Suprapubic skin (tissue), 4 donors: ENCODE results near the gene RAD9A. TPM values are rescaled to one million over a fixed set of nuclear protein-coding genes. Genes with fewer than 3 reads are reported as not detected.
A peak's percentile ranks its signal among the peaks of the same experiment; 100 is the strongest.

Experiments
- DNase-seq, 2 donors: peaks; one replicate each; pipeline ENCODE4 v3.0.0-alpha.2; 2019; ENCODE audit warnings: low spot score in 2 of 2
- H3K27ac ChIP-seq: fragments of 200-600 bp; sonication (generic); one replicate; pipeline ENCODE4 v1.5.1; 2019
- H3K27me3 ChIP-seq: fragments of 200-600 bp; sonication (generic); one replicate; pipeline ENCODE4 v1.5.1; 2019
- H3K36me3 ChIP-seq: fragments of 200-600 bp; sonication (generic); one replicate; pipeline ENCODE4 v1.5.1; 2019
- H3K4me1 ChIP-seq: fragments of 200-600 bp; sonication (generic); one replicate; pipeline ENCODE4 v1.5.1; 2019
- H3K4me3 ChIP-seq: fragments of 200-600 bp; sonication (generic); one replicate; pipeline ENCODE4 v1.5.1; 2019; ENCODE audit warnings: mild to moderate bottlenecking
- H3K9me3 ChIP-seq: fragments of 200-600 bp; sonication (generic); one replicate; pipeline ENCODE4 v1.5.1; 2019
- CTCF ChIP-seq, 2 donors: fragments of 200-600 bp in 1 of 2; fragments of 450-650 bp in 1 of 2; sonication (generic) in 1 of 2; IDR thresholded peaks; one replicate each; pipeline ENCODE4 v1.5.1; 2016 to 2019; ENCODE audit warnings: antibody characterized with exemption in 2 of 2, mild to moderate bottlenecking in 1 of 2, moderate library complexity in 1 of 2
- EP300 ChIP-seq: sonication (generic); formaldehyde crosslinking; IDR thresholded peaks from one replicate; pipeline ENCODE4 v1.6.1; 2017; ENCODE audit warnings: antibody characterized with exemption
- POLR2A ChIP-seq, 2 donors: fragments of 450-650 bp; IDR thresholded peaks; one replicate each; pipeline ENCODE4 v1.6.1; 2017; ENCODE audit warnings: antibody characterized with exemption in 2 of 2, mild to moderate bottlenecking in 2 of 2, moderate library complexity in 2 of 2
- POLR2AphosphoS5 ChIP-seq, 3 donors: sonication (generic); formaldehyde crosslinking; IDR thresholded peaks; one replicate each; pipeline ENCODE4 v1.6.1; 2017; ENCODE audit warnings: antibody characterized with exemption in 3 of 3
- WGBS: methylation state at CpG from one replicate; pipeline ENCODE4 v1.1.5; 2018; 5-methylcytosine and 5-hydroxymethylcytosine counted together
- total RNA-seq, 4 donors: library from RNA; depleted of rRNA; stranded (reverse); fragments of >200 nt; gene quantifications; one replicate each; pipeline ENCODE4 v1.1.0, GENCODE V29; 2016

RAD9A gene
- total RNA-seq, 4 donors from 2014 or later = 24.1 to 86.9 (median 28.5) TPM

- TF ChIP-seq POLR2A (IDR thresholded peaks at IDR 0.05) (no peak), POLR2AphosphoS5 (IDR thresholded peaks at IDR 0.05) (no peak), CTCF (IDR thresholded peaks at IDR 0.05) (no peak)
- Histone ChIP-seq H3K4me1 (peaks cover 47% of the 10 kb centered on the region), H3K9me3 (no peaks in the 10 kb centered on the region), H3K36me3 (peaks cover 3% of the 10 kb centered on the region), H3K4me3 (no peak overlapping the region), H3K27me3 (no peaks in the 10 kb centered on the region), H3K27ac (no peak overlapping the region)
- no peak for DNase-seq
- 76% methylated on average over 10 of the region's 24 CpGs for WGBS
Measured at GRCh38 chr11:67364783-67365722, 26.7 kb upstream of the RAD9A start.

DNA sequence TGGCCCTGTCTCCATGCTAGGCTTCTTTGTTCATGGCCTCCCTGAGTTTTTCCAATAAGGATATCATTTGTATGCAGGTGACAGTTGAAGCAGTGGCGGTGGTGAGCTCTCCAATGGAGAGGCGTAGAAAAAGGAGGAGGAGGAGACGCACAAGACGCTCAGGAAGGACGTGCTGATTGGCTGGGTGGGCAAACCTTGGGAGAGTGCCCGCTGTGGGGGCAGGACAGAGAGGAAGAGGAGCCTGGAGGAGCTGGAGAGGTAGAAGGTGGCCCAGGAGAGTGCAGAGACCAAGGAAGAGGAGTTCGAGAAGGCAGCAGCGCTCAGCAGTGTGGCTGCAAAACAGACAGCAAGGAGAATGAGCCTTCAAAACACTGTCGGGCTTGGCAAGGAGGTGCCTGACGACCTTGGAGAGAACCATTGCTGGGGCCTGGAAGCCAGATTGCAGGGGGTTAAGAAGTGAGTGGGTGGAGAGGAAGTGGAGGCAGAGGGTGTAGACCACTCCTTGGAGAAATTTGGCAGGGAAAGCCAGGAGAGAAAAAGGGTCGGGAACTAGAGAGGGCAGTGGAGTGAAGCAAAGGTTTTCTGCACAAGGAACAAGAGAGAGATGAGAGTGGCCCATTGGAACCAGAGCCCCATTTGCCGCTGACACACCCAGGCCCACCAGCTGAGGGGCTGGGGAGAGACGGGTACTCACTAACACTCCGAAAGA is 25.9 kb upstream of the RAD9A start:
- TF ChIP-seq EP300 (no peak), POLR2A (IDR thresholded peaks at IDR 0.05) (no peak), POLR2AphosphoS5 (IDR thresholded peaks at IDR 0.05) (no peak), CTCF (IDR thresholded peaks at IDR 0.05) (no peak)
- Histone ChIP-seq H3K9me3 (no peaks in the 10 kb centered on the region), H3K27me3 (no peaks in the 10 kb centered on the region), H3K4me1 (peaks cover 56% of the 10 kb centered on the region), H3K4me3 (no peak overlapping the region), H3K36me3 (peaks cover 3% of the 10 kb centered on the region), H3K27ac (no peak overlapping the region)
- DNase-seq = no peak
- 58% methylated on average over 14 of the region's 14 CpGs for WGBS

DNA sequence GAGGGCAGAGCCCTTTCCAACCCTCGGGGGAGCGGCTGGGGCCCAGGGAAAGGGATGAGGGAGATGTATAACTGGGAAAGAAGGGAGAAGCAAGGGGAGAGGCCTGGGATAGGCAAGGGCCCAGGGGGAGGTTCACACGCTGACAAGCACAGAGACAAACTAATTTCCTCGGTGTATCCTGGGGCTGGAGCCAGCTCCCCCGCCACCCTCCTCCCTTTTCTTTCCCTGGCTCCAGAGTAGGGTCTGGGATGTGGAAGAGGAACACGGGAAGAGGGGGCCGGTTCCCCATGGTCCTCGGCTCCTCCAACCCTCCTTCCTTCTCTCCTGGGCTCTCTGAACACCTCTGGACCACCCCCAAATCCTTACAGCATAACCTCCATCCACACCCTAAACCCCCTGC is 25.2 kb upstream of the RAD9A start:
- no peaks in the 10 kb centered on the region for H3K27me3 ChIP-seq
- H3K36me3 ChIP-seq = peaks cover 3% of the 10 kb centered on the region
- H3K27ac ChIP-seq = no peak overlapping the region
- no peaks in the 10 kb centered on the region for H3K9me3 ChIP-seq
- peaks cover 62% of the 10 kb centered on the region for H3K4me1 ChIP-seq
- WGBS = 26% methylated on average over 8 of the region's 8 CpGs
- no peak for DNase-seq
- peak overlapping the region; percentile 0 for H3K4me3 ChIP-seq
- no peak for TF ChIP-seq POLR2AphosphoS5 (IDR thresholded peaks at IDR 0.05)
- TF ChIP-seq POLR2A (IDR thresholded peaks at IDR 0.05) = no peak
- no peak for TF ChIP-seq EP300
- TF ChIP-seq CTCF (IDR thresholded peaks at IDR 0.05) = no peak

GRCh38 chr11:67366961-67367760 is 24.6 kb upstream of the RAD9A start:
- Histone ChIP-seq H3K9me3 (no peaks in the 10 kb centered on the region), H3K4me3 (peak overlapping the region; percentile 0), H3K36me3 (peaks cover 3% of the 10 kb centered on the region), H3K27ac (peak overlapping the region; percentile 18), H3K27me3 (no peaks in the 10 kb centered on the region), H3K4me1 (peaks cover 69% of the 10 kb centered on the region)
- 44% methylated on average over 17 of the region's 25 CpGs for WGBS
- no peak for DNase-seq
- TF ChIP-seq POLR2AphosphoS5 (IDR thresholded peaks at IDR 0.05) = no peak
- no peak for TF ChIP-seq CTCF (IDR thresholded peaks at IDR 0.05)
- no peak for TF ChIP-seq EP300
- no peak for TF ChIP-seq POLR2A (IDR thresholded peaks at IDR 0.05)
